Activated CD8-positive, alpha-beta T cell treated with anti-CD3 and anti-CD28 coated beads, Interleukin-2, amount 10 ng/mL, durations not matched to agents 7 days and 5 days (primary cell): ENCODE results near the gene GALNT7. TPM values are rescaled to one million over a fixed set of nuclear protein-coding genes. Genes with fewer than 3 reads are reported as not detected.

Experiments used
- ATAC-seq: fragments of 150-1000 bp; cut with Tn5 transposase; one replicate; pipeline ENCODE4 v1.10.0; 2021; ENCODE audit warnings: moderate library complexity
- CTCF ChIA-PET: fragments of 350-600 bp; sonication (Branson Sonifier 250); formaldehyde crosslinking; loops from one replicate; lab custom pipeline; 2021; ENCODE audit warnings: antibody characterized with exemption; lab: Charles Lee
- POLR2A ChIA-PET: fragments of 350-600 bp; sonication (Branson Sonifier 250); formaldehyde crosslinking; loops from one replicate; lab custom pipeline; 2021; ENCODE audit warnings: antibody characterized with exemption; lab: Charles Lee
- DNase-seq: peaks from one replicate; pipeline ENCODE4 v3.0.0-alpha.2; 2020
- H3K27ac Mint-ChIP-seq: one replicate; pipeline ENCODE4 v1.8.0; 2021; ENCODE audit warnings: mild to moderate bottlenecking, mixed read lengths
- H3K27me3 Mint-ChIP-seq: one replicate; pipeline ENCODE4 v1.8.0; 2021; ENCODE audit warnings: low read depth, mixed read lengths
- H3K36me3 Mint-ChIP-seq: one replicate; pipeline ENCODE4 v1.8.0; 2021; ENCODE audit warnings: low read depth, mixed read lengths
- H3K4me1 Mint-ChIP-seq: one replicate; pipeline ENCODE4 v1.8.0; 2021; ENCODE audit warnings: low read depth, mixed read lengths
- H3K4me3 Mint-ChIP-seq: one replicate; pipeline ENCODE4 v1.8.0; 2021; ENCODE audit warnings: mild to moderate bottlenecking, mixed read lengths
- H3K9me3 Mint-ChIP-seq: one replicate; pipeline ENCODE4 v1.8.0; 2022; ENCODE audit warnings: mixed read lengths; ENCODE audit not compliant: insufficient read depth
- total RNA-seq, 2 experiments: library from RNA; stranded (reverse); gene quantifications; one replicate each; pipeline ENCODE4 v1.2.3, GENCODE V29; 2021

GALNT7 gene
- total RNA-seq, 2 experiments from 2014 or later: 16.2 to 16.7 TPM

DNA sequence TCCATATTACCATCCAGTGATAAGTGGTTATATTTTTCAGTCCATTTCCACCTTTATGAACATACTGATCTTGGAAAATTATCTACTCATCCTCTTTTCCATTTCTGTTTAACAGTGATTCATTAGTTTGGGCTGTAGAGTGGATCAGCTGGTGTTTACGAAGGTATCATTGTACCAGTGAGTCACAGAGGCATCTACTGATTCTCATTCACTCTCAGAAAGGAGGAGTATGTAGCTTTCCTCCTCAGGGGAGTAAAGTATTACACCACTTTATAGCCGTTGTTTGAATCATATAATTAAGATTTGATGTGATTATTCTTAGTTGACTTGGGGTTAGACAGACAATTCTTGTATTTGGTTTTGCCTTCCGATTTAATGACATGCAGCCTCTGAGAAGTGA, 74.7 kb downstream of the GALNT7 start:
- ChIA-PET POLR2A (no interaction called here), CTCF (interaction anchor here (2.2 kb wide), 1 partner anchor 58 kb away, joined by 7 read pairs; no protein-coding TSS in a partner anchor)
- DNase-seq (no peak), ATAC-seq (no peak)
- Mint-ChIP-seq H3K27ac (no peak overlapping the region), H3K9me3 (no peaks in the 10 kb centered on the region), H3K4me1 (peaks cover 7% of the 10 kb centered on the region), H3K27me3 (no peaks in the 10 kb centered on the region), H3K36me3 (no peaks in the 10 kb centered on the region), H3K4me3 (no peak overlapping the region)

DNA sequence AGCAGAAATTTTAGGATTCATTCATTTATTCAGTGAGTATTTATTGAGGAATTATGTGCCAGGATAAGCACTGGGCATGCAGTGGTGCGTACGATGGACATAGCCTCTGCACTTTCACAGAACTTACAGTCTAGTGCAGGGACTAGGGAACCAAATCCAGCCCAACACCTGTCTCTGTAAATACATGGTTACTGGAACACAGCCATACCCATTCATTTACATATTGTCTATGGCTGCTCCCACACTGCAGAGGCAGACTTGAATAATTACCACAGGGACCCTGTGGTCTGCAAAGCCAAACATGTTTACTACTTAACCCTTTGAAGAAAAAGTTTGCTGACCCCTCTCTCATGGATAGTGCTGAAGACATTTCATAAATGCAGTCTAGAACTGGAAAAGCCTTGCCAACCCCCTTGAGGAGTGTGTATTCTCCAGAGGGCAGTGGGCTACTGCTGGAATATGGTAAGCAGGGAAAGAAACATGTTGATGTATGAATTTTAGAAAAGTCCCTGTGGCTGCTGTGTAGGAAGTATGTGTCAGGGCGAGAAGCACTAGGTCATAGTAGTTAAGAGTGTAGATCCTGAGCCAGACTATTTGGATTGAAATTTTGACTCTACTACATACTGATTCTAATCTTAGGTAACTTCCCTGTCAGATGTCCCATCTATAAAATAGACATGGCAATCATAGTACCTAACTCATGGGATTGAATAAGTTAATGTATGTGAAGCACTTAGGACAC, 75.5 kb downstream of the GALNT7 start:
- no peak overlapping the region for H3K4me3 Mint-ChIP-seq
- no peaks in the 10 kb centered on the region for H3K36me3 Mint-ChIP-seq
- ATAC-seq (no peak), DNase-seq (no peak)
- POLR2A ChIA-PET: no interaction called here
- H3K4me1 Mint-ChIP-seq: peaks cover 7% of the 10 kb centered on the region
- CTCF ChIA-PET: interaction anchor here (1.6 to 2.2 kb wide), 2 partner anchors 58 to 230 kb away, joined by 4 to 7 read pairs; no protein-coding TSS in a partner anchor
- no peaks in the 10 kb centered on the region for H3K9me3 Mint-ChIP-seq
- no peaks in the 10 kb centered on the region for H3K27me3 Mint-ChIP-seq
- no peak overlapping the region for H3K27ac Mint-ChIP-seq

DNA sequence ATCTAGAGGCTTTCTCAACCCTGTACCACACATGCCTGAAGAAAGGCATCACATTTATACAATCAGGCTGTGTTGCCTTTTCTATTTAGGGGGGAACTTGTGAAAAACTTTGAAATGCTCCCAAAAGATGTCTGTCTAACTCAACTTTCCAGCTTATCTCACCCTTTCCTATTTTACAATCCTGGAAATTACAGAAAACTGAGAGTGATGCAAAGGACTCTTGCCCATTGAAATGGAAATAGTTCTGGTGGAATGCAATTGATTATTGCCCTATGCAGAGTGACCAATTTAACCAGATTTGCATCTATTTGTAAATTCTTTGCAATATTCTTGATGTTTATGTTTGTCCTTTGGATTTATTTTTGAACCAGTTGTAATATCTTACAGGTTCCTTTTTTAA, 77.3 kb downstream of the GALNT7 start:
- ChIA-PET CTCF (interaction anchor here (0.9 to 2.9 kb wide), 3 partner anchors 12 to 232 kb away, joined by 3 to 9 read pairs (median 4); no protein-coding TSS in a partner anchor), POLR2A (interaction anchor here (0.5 kb wide), 1 partner anchor 88 kb away, joined by 3 read pairs; the partner anchor contains the start of gene HMGB2)
- ATAC-seq: no peak
- H3K9me3 Mint-ChIP-seq: no peaks in the 10 kb centered on the region
- no peaks in the 10 kb centered on the region for H3K36me3 Mint-ChIP-seq
- no peak overlapping the region for H3K4me3 Mint-ChIP-seq
- no peaks in the 10 kb centered on the region for H3K27me3 Mint-ChIP-seq
- DNase-seq: no peak
- H3K27ac Mint-ChIP-seq: no peak overlapping the region
- peaks cover 7% of the 10 kb centered on the region for H3K4me1 Mint-ChIP-seq

GRCh38 chr4:173246719-173247118, 78.1 kb downstream of the GALNT7 start:
- Mint-ChIP-seq H3K4me3 (no peak overlapping the region), H3K27me3 (no peaks in the 10 kb centered on the region), H3K9me3 (no peaks in the 10 kb centered on the region), H3K27ac (no peak overlapping the region), H3K36me3 (no peaks in the 10 kb centered on the region), H3K4me1 (peaks cover 7% of the 10 kb centered on the region)
- DNase-seq (no peak), ATAC-seq (no peak)
- ChIA-PET CTCF (interaction anchor here (0.9 to 2.9 kb wide), 2 partner anchors 11 to 55 kb away, joined by 3 to 9 read pairs; no protein-coding TSS in a partner anchor), POLR2A (no interaction called here)

- no peak overlapping the region for H3K4me3 Mint-ChIP-seq
- DNase-seq (no peak), ATAC-seq (no peak)
- ChIA-PET CTCF (interaction anchor here (2.9 kb wide), 1 partner anchor 10 kb away, joined by 9 read pairs; no protein-coding TSS in a partner anchor), POLR2A (no interaction called here)
- H3K27me3 Mint-ChIP-seq: no peaks in the 10 kb centered on the region
- no peaks in the 10 kb centered on the region for H3K36me3 Mint-ChIP-seq
- H3K27ac Mint-ChIP-seq: no peak overlapping the region
- peaks cover 6% of the 10 kb centered on the region for H3K4me1 Mint-ChIP-seq
- H3K9me3 Mint-ChIP-seq: no peaks in the 10 kb centered on the region
Observed at GRCh38 chr4:173247321-173247720, 78.7 kb downstream of the GALNT7 start.

DNA sequence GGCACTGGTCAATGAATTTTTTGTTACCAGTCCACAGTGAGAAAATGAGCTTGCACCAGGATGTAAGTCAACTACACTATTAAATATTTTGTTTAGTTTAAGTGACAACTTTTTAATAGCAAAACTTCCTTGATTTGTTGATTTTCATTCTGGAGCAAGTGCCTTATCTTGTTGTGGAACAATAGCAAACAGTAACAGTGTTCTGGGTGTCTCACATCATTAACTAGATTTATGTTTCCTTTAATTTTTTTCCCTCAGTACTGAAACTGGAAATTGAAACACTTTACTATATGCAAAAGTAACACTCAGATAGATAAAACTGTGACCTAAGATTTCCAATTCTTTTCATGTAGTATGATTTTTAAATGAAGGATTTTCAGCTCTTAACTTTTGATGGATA, 80.1 kb downstream of the GALNT7 start:
- Mint-ChIP-seq H3K4me1 (no peaks in the 10 kb centered on the region), H3K9me3 (no peaks in the 10 kb centered on the region), H3K27ac (no peak overlapping the region), H3K36me3 (no peaks in the 10 kb centered on the region), H3K4me3 (no peak overlapping the region), H3K27me3 (no peaks in the 10 kb centered on the region)
- ATAC-seq: no peak
- POLR2A ChIA-PET: no interaction called here
- no peak for DNase-seq
- CTCF ChIA-PET: no interaction called here

GRCh38 chr4:173252024-173252935, 83.7 kb downstream of the GALNT7 start:
- POLR2A ChIA-PET: no interaction called here
- no peak for ATAC-seq
- H3K4me3 Mint-ChIP-seq: no peak overlapping the region
- no peak for DNase-seq
- no peaks in the 10 kb centered on the region for H3K4me1 Mint-ChIP-seq
- CTCF ChIA-PET: interaction anchor here (1.1 kb wide), 2 partner anchors 227 to 239 kb away, joined by 3 to 4 read pairs; no protein-coding TSS in a partner anchor
- H3K27ac Mint-ChIP-seq: no peak overlapping the region
- no peaks in the 10 kb centered on the region for H3K27me3 Mint-ChIP-seq
- H3K36me3 Mint-ChIP-seq: no peaks in the 10 kb centered on the region
- no peaks in the 10 kb centered on the region for H3K9me3 Mint-ChIP-seq

GRCh38 chr4:173253561-173253960, 85.0 kb downstream of the GALNT7 start:
- H3K36me3 Mint-ChIP-seq: no peaks in the 10 kb centered on the region
- ChIA-PET CTCF (interaction anchor here (0.9 to 1.6 kb wide), 3 partner anchors 61 to 240 kb away, joined by 3 to 9 read pairs (median 3); no protein-coding TSS in a partner anchor), POLR2A (interaction anchor here (0.9 kb wide), 1 partner anchor 80 kb away, joined by 4 read pairs; no protein-coding TSS in a partner anchor)
- H3K9me3 Mint-ChIP-seq: no peaks in the 10 kb centered on the region
- no peak for ATAC-seq
- H3K27me3 Mint-ChIP-seq: no peaks in the 10 kb centered on the region
- H3K4me3 Mint-ChIP-seq: no peak overlapping the region
- no peaks in the 10 kb centered on the region for H3K4me1 Mint-ChIP-seq
- H3K27ac Mint-ChIP-seq: no peak overlapping the region
- DNase-seq: no peak

DNA sequence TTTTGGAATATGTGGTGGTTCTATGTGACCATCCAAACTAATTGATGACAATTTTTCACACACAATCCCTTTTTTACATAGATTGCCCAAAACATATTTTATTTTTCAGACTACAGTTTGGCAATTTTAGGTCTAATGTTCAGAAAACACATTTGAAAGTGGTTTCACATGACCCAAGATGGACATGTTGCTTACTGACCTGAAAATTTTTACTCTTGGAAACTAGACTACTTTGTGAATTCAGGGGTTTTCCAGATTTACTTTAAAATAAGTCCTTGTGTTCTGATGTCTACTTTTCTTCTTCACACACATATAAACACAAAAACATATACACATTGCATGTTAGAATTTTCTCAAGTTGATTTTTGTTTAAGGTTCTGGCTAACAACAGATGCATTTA, 86.0 kb downstream of the GALNT7 start:
- ChIA-PET POLR2A (no interaction called here), CTCF (interaction anchor here (0.9 to 1.6 kb wide), 2 partner anchors 47 to 241 kb away, joined by 4 to 9 read pairs; no protein-coding TSS in a partner anchor)
- Mint-ChIP-seq H3K36me3 (no peaks in the 10 kb centered on the region), H3K4me3 (no peak overlapping the region), H3K27me3 (no peaks in the 10 kb centered on the region), H3K9me3 (no peaks in the 10 kb centered on the region), H3K4me1 (no peaks in the 10 kb centered on the region), H3K27ac (no peak overlapping the region)
- ATAC-seq (no peak), DNase-seq (no peak)

DNA sequence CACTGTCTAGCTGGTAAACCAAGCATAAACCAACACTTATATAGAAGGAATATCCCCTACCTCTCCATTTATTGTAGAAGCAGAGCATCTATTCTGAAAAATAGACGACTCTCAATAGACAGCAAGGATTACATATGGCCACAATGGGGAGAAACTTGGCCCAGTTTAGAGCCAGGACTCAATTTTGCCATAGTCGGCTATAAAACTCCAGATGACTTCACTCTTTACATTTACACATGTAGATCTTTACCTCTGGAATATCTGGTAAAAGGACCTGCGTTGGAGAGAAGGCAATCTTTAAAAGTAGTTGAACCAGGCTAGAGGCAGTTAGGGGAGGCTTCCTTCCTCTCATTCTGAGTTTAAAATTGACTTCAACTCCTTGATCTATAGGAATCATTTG, 88.2 kb downstream of the GALNT7 start:
- Mint-ChIP-seq H3K36me3 (no peaks in the 10 kb centered on the region), H3K9me3 (no peaks in the 10 kb centered on the region)
- POLR2A ChIA-PET: no interaction called here

More for the DNA sequence above, 88.2 kb downstream of the GALNT7 start:
- no peak overlapping the region for H3K4me3 Mint-ChIP-seq
- no peak for ATAC-seq
- no peaks in the 10 kb centered on the region for H3K27me3 Mint-ChIP-seq
- CTCF ChIA-PET: interaction anchor here (0.7 to 2.2 kb wide), 16 partner anchors 11 to 244 kb away, joined by 3 to 66 read pairs (median 7); no protein-coding TSS in a partner anchor
- H3K27ac Mint-ChIP-seq: no peak overlapping the region
- no peak for DNase-seq
- H3K4me1 Mint-ChIP-seq: no peaks in the 10 kb centered on the region
